HepG2 (cell line): ENCODE measurements around the gene KLHL21. TPM values are rescaled to one million over a fixed set of nuclear protein-coding genes. Genes with fewer than 3 reads are reported as not detected.
A peak's percentile ranks its signal among the peaks of the same experiment; 100 is the strongest.

Source experiments
- ATF1 ChIP-seq: IDR thresholded peaks from 2 replicates; pipeline ENCODE4 v1.6.1; 2016; ENCODE audit warnings: mild to moderate bottlenecking, control low read depth
- ERF ChIP-seq: IDR thresholded peaks from 2 replicates; pipeline ENCODE4 v1.6.1; 2018; ENCODE audit warnings: missing biosample characterization, missing genetic modification reagents
- FOXK1 ChIP-seq: sonication (generic); formaldehyde crosslinking; IDR thresholded peaks from 2 replicates; pipeline ENCODE4 v1.4.0; 2020; ENCODE audit warnings: low read depth, missing genetic modification reagents, borderline replicate concordance
- JUN ChIP-seq: sonication (generic); formaldehyde crosslinking; IDR thresholded peaks from 2 replicates; pipeline ENCODE4 v1.4.0; 2020; ENCODE audit warnings: mild to moderate bottlenecking, missing genetic modification reagents
- MEIS2 ChIP-seq: sonication (generic); formaldehyde crosslinking; IDR thresholded peaks from 2 replicates; pipeline ENCODE4 v1.9.0; 2021; ENCODE audit warnings: mild to moderate bottlenecking, missing genetic modification reagents
- RXRA ChIP-seq: sonication (generic); formaldehyde crosslinking; IDR thresholded peaks from 2 replicates; pipeline ENCODE4 v1.5.1; 2020; ENCODE audit warnings: missing genetic modification reagents
- U2AF1 ChIP-seq: fragments of 200-400 bp; formaldehyde crosslinking; optimal IDR thresholded peaks from 2 replicates; pipeline ENCODE3; 2017; ENCODE audit warnings: mild to moderate bottlenecking, low read depth, low read length
- ZBTB38 ChIP-seq: sonication (generic); formaldehyde crosslinking; IDR thresholded peaks from 2 replicates; pipeline ENCODE4 v1.5.1; 2020; ENCODE audit warnings: mild to moderate bottlenecking, missing genetic modification reagents
- ZFP41 ChIP-seq: sonication (generic); formaldehyde crosslinking; IDR thresholded peaks from 2 replicates; pipeline ENCODE4 v1.4.0; 2020; ENCODE audit warnings: mild to moderate bottlenecking, missing genetic modification reagents, borderline replicate concordance
- ZFP90 ChIP-seq: sonication (generic); formaldehyde crosslinking; IDR thresholded peaks from 2 replicates; pipeline ENCODE4 v1.8.0; 2022; ENCODE audit warnings: missing genetic modification reagents, mild to moderate bottlenecking, inconsistent platforms, borderline replicate concordance
- ZNF101 ChIP-seq: sonication (generic); formaldehyde crosslinking; IDR thresholded peaks from 2 replicates; pipeline ENCODE4 v1.4.0; 2020; ENCODE audit warnings: mild to moderate bottlenecking, low read depth, missing genetic modification reagents, borderline replicate concordance
- ZNF230 ChIP-seq: sonication (generic); formaldehyde crosslinking; IDR thresholded peaks from 2 replicates; pipeline ENCODE4 v1.4.0; 2020; ENCODE audit warnings: mild to moderate bottlenecking, missing genetic modification reagents
- ZNF253 ChIP-seq: sonication (generic); formaldehyde crosslinking; IDR thresholded peaks from 2 replicates; pipeline ENCODE4 v1.8.0; 2022; ENCODE audit warnings: mild to moderate bottlenecking, missing genetic modification reagents, borderline replicate concordance
- ZNF501 ChIP-seq: sonication (generic); formaldehyde crosslinking; IDR thresholded peaks from 2 replicates; pipeline ENCODE4 v1.5.1; 2020; ENCODE audit warnings: mild to moderate bottlenecking, moderate library complexity, missing genetic modification reagents
- ZNF709 ChIP-seq: sonication (generic); formaldehyde crosslinking; IDR thresholded peaks from 2 replicates; pipeline ENCODE4 v1.5.0; 2020; ENCODE audit warnings: mild to moderate bottlenecking, missing genetic modification reagents
- ZSCAN20 ChIP-seq: sonication (generic); formaldehyde crosslinking; IDR thresholded peaks from 2 replicates; pipeline ENCODE4 v1.4.0; 2020; ENCODE audit warnings: missing genetic modification reagents, mild to moderate bottlenecking, borderline replicate concordance
- ZSCAN25 ChIP-seq: sonication (generic); formaldehyde crosslinking; IDR thresholded peaks from 2 replicates; pipeline ENCODE4 v1.8.0; 2022; ENCODE audit warnings: mild to moderate bottlenecking, missing genetic modification reagents
- ZSCAN29 ChIP-seq: sonication (generic); formaldehyde crosslinking; conservative IDR thresholded peaks from 2 replicates; pipeline ENCODE4 v1.4.0; 2020; ENCODE audit warnings: mild to moderate bottlenecking, missing genetic modification reagents
- polyA plus RNA-seq, 8 experiments: library from polyadenylated mRNA; depleted of rRNA in 3 of 8; stranded (reverse) in 7 of 8; unstranded in 1 of 8; fragments of >200 nt; fragmentation: Illumina TruSeq in 4 of 8; extraction: Trizol in 4 of 8; gene quantifications; 2 replicates each; pipeline versions ENCODE4 v1.2.1 to v1.2.3, GENCODE V29; 2011 to 2016; ENCODE audit warnings: low read depth in 4 of 8, missing spikeins in 1 of 8, mixed read lengths in 1 of 8; ENCODE audit not compliant: insufficient read depth in 1 of 8
- total RNA-seq, 5 experiments: library from RNA; depleted of rRNA; stranded (reverse); fragments of >200 nt; fragmentation: Illumina TruSeq; extraction: Trizol; gene quantifications; 2 replicates each; pipeline ENCODE4 v1.2.3, GENCODE V29; 2016; ENCODE audit warnings: low read depth in 1 of 5
- TF ChIP-seq, protein P1 (sequence below): sonication (generic); formaldehyde crosslinking; IDR thresholded peaks from 2 replicates; pipeline ENCODE4 v1.4.0; 2020; ENCODE audit warnings: missing genetic modification reagents, mild to moderate bottlenecking, borderline replicate concordance
- TF ChIP-seq, protein P2 (sequence below): sonication (generic); formaldehyde crosslinking; IDR thresholded peaks from 2 replicates; pipeline ENCODE4 v1.4.0; 2020; ENCODE audit warnings: mild to moderate bottlenecking, low read depth, missing genetic modification reagents
- TF ChIP-seq, protein P3 (sequence below): sonication (generic); formaldehyde crosslinking; IDR thresholded peaks from 2 replicates; pipeline ENCODE4 v1.4.0; 2020; ENCODE audit warnings: missing genetic modification reagents, borderline replicate concordance
- TF ChIP-seq, protein P4 (sequence below): sonication (generic); formaldehyde crosslinking; IDR thresholded peaks from 2 replicates; pipeline ENCODE4 v1.8.0; 2022; ENCODE audit warnings: mild to moderate bottlenecking, missing genetic modification reagents
- TF ChIP-seq, protein P5 (sequence below): sonication (generic); formaldehyde crosslinking; IDR thresholded peaks from 2 replicates; pipeline ENCODE4 v1.4.0; 2020; ENCODE audit warnings: missing genetic modification reagents

The KLHL21 gene
- total and polyA plus RNA-seq, 2 of the 13 experiments (the other 11 are each of a cell fraction or from before 2014, with no cell fraction given) = 14.8 to 25.0 TPM

DNA sequence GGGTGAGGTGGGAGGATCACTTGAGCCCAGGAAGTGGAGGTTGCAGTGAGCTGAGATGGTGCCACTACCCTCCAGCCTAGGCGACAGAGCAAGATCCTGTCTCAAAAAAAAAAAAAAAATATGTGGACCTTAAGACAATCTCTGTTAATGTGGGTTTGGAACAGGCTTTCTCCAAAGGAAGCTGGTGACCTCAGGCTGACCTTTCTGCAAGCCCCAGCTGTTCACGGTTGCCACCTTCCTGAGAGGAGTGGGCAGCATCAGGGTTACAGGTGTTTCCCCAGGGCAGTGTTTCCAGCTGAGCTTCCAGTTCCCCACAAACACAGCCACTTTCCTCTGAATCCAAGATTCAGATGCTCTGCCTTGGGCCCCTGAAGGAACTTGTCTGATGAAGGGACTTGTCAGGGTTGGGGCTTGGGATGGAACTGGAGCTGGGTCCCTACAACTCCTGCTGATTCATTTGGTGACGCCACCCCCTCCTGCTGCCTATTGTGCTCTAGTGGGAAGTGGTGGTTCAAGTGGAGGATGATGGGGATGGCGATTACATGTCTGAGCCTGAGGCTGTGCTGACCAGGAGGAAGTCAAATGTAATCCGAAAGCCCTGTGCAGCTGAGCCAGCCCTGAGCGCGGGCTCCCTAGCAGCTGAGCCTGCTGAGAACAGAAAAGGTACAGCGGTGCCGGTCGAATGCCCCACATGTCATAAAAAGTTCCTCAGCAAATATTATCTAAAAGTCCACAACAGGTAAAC lies 20.9 kb downstream of the KLHL21 start (continued):
- TF ChIP-seq, protein P1, sequence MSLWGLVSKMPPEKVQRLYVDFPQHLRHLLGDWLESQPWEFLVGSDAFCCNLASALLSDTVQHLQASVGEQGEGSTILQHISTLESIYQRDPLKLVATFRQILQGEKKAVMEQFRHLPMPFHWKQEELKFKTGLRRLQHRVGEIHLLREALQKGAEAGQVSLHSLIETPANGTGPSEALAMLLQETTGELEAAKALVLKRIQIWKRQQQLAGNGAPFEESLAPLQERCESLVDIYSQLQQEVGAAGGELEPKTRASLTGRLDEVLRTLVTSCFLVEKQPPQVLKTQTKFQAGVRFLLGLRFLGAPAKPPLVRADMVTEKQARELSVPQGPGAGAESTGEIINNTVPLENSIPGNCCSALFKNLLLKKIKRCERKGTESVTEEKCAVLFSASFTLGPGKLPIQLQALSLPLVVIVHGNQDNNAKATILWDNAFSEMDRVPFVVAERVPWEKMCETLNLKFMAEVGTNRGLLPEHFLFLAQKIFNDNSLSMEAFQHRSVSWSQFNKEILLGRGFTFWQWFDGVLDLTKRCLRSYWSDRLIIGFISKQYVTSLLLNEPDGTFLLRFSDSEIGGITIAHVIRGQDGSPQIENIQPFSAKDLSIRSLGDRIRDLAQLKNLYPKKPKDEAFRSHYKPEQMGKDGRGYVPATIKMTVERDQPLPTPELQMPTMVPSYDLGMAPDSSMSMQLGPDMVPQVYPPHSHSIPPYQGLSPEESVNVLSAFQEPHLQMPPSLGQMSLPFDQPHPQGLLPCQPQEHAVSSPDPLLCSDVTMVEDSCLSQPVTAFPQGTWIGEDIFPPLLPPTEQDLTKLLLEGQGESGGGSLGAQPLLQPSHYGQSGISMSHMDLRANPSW (CRISPR knock-in tag) = no peak
- TF ChIP-seq ZNF101 (CRISPR knock-in tag) (no peak), ZSCAN20 (CRISPR knock-in tag) (no peak), MEIS2 (no peak), ZNF230 (CRISPR knock-in tag) (0 out of 2 replicates have a peak, but pooled peaks have one; percentile 19), RXRA (no peak), JUN (CRISPR knock-in tag) (no peak), ZFP41 (CRISPR knock-in tag) (no peak), FOXK1 (no peak), U2AF1 (peak; percentile 6), ZSCAN29 (CRISPR knock-in tag) (no peak), ZFP90 (CRISPR knock-in tag) (no peak), ZNF709 (CRISPR knock-in tag) (no peak), ZBTB38 (CRISPR knock-in tag) (0 out of 2 replicates have a peak, but pooled peaks have one; percentile 3), ATF1 (0 out of 2 replicates have a peak, but pooled peaks have one; percentile 39), ZNF253 (CRISPR knock-in tag) (no peak), ZSCAN25 (CRISPR knock-in tag) (0 out of 2 replicates have a peak, but pooled peaks have one; percentile 40), ERF (CRISPR knock-in tag) (no peak), ZNF501 (CRISPR knock-in tag) (no peak)
- TF ChIP-seq, protein P2, sequence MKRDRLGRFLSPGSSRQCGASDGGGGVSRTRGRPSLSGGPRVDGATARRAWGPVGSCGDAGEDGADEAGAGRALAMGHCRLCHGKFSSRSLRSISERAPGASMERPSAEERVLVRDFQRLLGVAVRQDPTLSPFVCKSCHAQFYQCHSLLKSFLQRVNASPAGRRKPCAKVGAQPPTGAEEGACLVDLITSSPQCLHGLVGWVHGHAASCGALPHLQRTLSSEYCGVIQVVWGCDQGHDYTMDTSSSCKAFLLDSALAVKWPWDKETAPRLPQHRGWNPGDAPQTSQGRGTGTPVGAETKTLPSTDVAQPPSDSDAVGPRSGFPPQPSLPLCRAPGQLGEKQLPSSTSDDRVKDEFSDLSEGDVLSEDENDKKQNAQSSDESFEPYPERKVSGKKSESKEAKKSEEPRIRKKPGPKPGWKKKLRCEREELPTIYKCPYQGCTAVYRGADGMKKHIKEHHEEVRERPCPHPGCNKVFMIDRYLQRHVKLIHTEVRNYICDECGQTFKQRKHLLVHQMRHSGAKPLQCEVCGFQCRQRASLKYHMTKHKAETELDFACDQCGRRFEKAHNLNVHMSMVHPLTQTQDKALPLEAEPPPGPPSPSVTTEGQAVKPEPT (CRISPR knock-in tag) = peak; percentile 22; the same call in 1 of the 2 replicates
- TF ChIP-seq, protein P3, sequence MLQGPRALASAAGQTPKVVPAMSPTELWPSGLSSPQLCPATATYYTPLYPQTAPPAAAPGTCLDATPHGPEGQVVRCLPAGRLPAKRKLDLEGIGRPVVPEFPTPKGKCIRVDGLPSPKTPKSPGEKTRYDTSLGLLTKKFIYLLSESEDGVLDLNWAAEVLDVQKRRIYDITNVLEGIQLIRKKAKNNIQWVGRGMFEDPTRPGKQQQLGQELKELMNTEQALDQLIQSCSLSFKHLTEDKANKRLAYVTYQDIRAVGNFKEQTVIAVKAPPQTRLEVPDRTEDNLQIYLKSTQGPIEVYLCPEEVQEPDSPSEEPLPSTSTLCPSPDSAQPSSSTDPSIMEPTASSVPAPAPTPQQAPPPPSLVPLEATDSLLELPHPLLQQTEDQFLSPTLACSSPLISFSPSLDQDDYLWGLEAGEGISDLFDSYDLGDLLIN (CRISPR knock-in tag) = no peak
- TF ChIP-seq, protein P4, sequence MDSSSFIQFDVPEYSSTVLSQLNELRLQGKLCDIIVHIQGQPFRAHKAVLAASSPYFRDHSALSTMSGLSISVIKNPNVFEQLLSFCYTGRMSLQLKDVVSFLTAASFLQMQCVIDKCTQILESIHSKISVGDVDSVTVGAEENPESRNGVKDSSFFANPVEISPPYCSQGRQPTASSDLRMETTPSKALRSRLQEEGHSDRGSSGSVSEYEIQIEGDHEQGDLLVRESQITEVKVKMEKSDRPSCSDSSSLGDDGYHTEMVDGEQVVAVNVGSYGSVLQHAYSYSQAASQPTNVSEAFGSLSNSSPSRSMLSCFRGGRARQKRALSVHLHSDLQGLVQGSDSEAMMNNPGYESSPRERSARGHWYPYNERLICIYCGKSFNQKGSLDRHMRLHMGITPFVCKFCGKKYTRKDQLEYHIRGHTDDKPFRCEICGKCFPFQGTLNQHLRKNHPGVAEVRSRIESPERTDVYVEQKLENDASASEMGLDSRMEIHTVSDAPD = no peak
- TF ChIP-seq, protein P5, sequence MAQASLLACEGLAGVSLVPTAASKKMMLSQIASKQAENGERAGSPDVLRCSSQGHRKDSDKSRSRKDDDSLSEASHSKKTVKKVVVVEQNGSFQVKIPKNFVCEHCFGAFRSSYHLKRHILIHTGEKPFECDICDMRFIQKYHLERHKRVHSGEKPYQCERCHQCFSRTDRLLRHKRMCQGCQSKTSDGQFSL (CRISPR knock-in tag) = no peak
